Naive thymus-derived CD4-positive, alpha-beta T cell (primary cell): ENCODE data around the gene N4BP3. TPM values are rescaled to one million over a fixed set of nuclear protein-coding genes. Genes with fewer than 3 reads are reported as not detected.
A peak's percentile ranks its signal among the peaks of the same experiment; 100 is the strongest.

Source experiments
- ATAC-seq: fragments of 150-1000 bp; cut with Tn5 transposase; 2 replicates; pipeline ENCODE4 v1.10.0; 2021; ENCODE audit warnings: mild to moderate bottlenecking, moderate library complexity
- CTCF ChIA-PET: fragments of 350-600 bp; sonication (Branson Sonifier 250); formaldehyde crosslinking; loops from one replicate; lab custom pipeline; 2021; ENCODE audit warnings: antibody characterized with exemption; lab: Charles Lee
- POLR2A ChIA-PET: fragments of 350-600 bp; sonication (Branson Sonifier 250); formaldehyde crosslinking; loops from one replicate; lab custom pipeline; 2021; ENCODE audit warnings: antibody characterized with exemption, inconsistent platforms; lab: Charles Lee
- DNase-seq, 9 donors: peaks; one replicate each; pipeline versions ENCODE4 v3.0.0 to v3.0.0-alpha.2; 2020 to 2022; ENCODE audit warnings: mixed read lengths in 1 of 9
- H3K27ac ChIP-seq: one replicate; pipeline ENCODE4 v1.7.0; 2013; ENCODE audit warnings: mild to moderate bottlenecking, low read depth, low read length, moderate library complexity
- H3K27me3 ChIP-seq, 2 donors: one replicate each; pipeline ENCODE4 v1.7.0; 2013; ENCODE audit warnings: low read length in 2 of 2, mild to moderate bottlenecking in 2 of 2, moderate library complexity in 2 of 2; ENCODE audit not compliant: control insufficient read depth in 2 of 2, insufficient read depth in 2 of 2
- H3K36me3 ChIP-seq, 3 experiments: 1 replicate in 2 of 3; 2 replicates in 1 of 3; pipeline ENCODE4 v1.7.0; 2013; ENCODE audit warnings: low read length in 3 of 3, mild to moderate bottlenecking in 3 of 3, moderate library complexity in 1 of 3; ENCODE audit not compliant: insufficient read depth in 3 of 3, control insufficient read depth in 2 of 3
- H3K4me1 ChIP-seq, 2 donors: one replicate each; pipeline ENCODE4 v1.7.0; 2013; ENCODE audit warnings: low read length in 2 of 2, mild to moderate bottlenecking in 2 of 2, moderate library complexity in 1 of 2; ENCODE audit not compliant: control insufficient read depth in 2 of 2, insufficient read depth in 2 of 2
- H3K4me3 ChIP-seq: 2 replicates; pipeline ENCODE4 v1.7.0; 2013; ENCODE audit warnings: mild to moderate bottlenecking, low read length
- H3K9me3 ChIP-seq, 3 experiments: 1 replicate in 2 of 3; 2 replicates in 1 of 3; pipeline ENCODE4 v1.7.0; 2013; ENCODE audit warnings: low read length in 3 of 3; ENCODE audit not compliant: control insufficient read depth in 2 of 3
- H3K27ac Mint-ChIP-seq, 9 donors: one replicate each; pipeline ENCODE4 v1.8.0; 2020 to 2022; ENCODE audit warnings: mixed read lengths in 9 of 9, mild to moderate bottlenecking in 8 of 9, moderate library complexity in 5 of 9, inconsistent platforms in 2 of 9
- H3K27me3 Mint-ChIP-seq, 5 donors: one replicate each; pipeline ENCODE4 v1.8.0; 2021 to 2022; ENCODE audit warnings: mixed read lengths in 5 of 5, mild to moderate bottlenecking in 1 of 5
- H3K36me3 Mint-ChIP-seq, 5 donors: one replicate each; pipeline ENCODE4 v1.8.0; 2020 to 2022; ENCODE audit warnings: mixed read lengths in 5 of 5, mild to moderate bottlenecking in 3 of 5, inconsistent platforms in 1 of 5
- H3K4me1 Mint-ChIP-seq, 7 donors: one replicate each; pipeline ENCODE4 v1.8.0; 2020 to 2022; ENCODE audit warnings: mixed read lengths in 7 of 7, mild to moderate bottlenecking in 3 of 7, inconsistent platforms in 1 of 7
- H3K4me3 Mint-ChIP-seq, 10 donors: one replicate each; pipeline ENCODE4 v1.8.0; 2020 to 2022; ENCODE audit warnings: mild to moderate bottlenecking in 10 of 10, mixed read lengths in 10 of 10, moderate library complexity in 6 of 10, inconsistent platforms in 2 of 10
- H3K9me3 Mint-ChIP-seq, 11 donors: one replicate each; pipeline ENCODE4 v1.8.0; 2020 to 2022; ENCODE audit warnings: mixed read lengths in 11 of 11, mild to moderate bottlenecking in 4 of 11, inconsistent platforms in 1 of 11, moderate library complexity in 1 of 11
- intact Hi-C, 2 donors: fragments of 100-400 bp; cut with micrococcal nuclease; formaldehyde crosslinking; loops; one replicate each; pipeline ENCODE4 v1.15.1; 2023
- polyA plus RNA-seq, 2 donors: library from polyadenylated mRNA; unstranded; fragments of 300-500 nt; fragmentation: Illumina TruSeq; gene quantifications; one replicate each; pipeline ENCODE4 v1.2.3, GENCODE V29; 2021
- total RNA-seq, 6 experiments: library from RNA in 5 of 6; stranded (reverse) in 5 of 6; gene quantifications; 1 replicate in 5 of 6; 2 replicates in 1 of 6; pipeline ENCODE4 v1.2.3 and lab custom pipeline; 2021 to 2026

The N4BP3 gene
- total and polyA plus RNA-seq, 7 experiments from 2014 or later: 0.19 to 3.5 (median 1.1) TPM

DNA sequence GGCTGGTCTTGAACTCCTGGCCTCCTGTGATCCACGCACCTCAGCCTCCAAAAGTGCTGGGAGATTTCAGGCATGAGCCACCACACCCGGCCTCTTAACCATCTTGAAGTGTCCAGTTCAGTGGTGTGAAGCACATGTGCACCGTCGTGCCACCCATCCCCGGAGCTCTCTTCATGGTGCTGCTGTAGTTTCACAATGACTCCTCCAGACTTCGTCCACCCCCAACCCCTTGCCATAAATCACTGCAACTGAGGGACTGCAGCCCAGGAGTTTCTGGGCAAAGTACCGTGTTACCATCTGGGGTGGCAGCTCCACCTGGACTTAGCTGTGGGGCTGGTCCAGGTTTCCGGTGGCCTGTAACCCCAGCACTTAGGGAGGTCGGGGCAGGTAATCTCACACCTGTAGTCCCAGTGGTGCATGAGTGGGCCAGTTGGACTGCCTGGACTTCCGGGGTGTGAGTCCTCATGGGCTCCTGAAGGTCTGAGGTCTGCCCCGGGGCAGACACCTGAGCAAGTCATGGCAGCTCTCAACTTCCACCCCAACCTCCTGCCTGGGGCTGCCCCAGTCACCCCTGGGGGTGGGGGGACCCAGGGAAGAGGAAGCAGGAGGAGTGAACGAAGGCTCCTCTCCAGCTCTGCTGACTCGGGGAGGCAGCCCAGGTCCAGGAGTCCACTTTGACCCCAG, 6.6 kb upstream of the N4BP3 start:
- no peak overlapping the region for H3K27ac ChIP-seq
- ATAC-seq (no peak), DNase-seq (no peak)
- no peaks in the 10 kb centered on the region for H3K27me3 ChIP-seq
- H3K36me3 Mint-ChIP-seq: no peaks in the 10 kb centered on the region
- no peak overlapping the region for H3K4me3 ChIP-seq
- no peaks in the 10 kb centered on the region for H3K9me3 Mint-ChIP-seq
- peaks cover 0 to 10% (median 0%) of the 10 kb centered on the region in 5 donors for H3K27me3 Mint-ChIP-seq
- H3K4me3 Mint-ChIP-seq: no peak overlapping the region
- no peaks in the 10 kb centered on the region for H3K9me3 ChIP-seq
- CTCF ChIA-PET: interaction anchor here (0.6 to 0.9 kb wide), 4 partner anchors 14 to 551 kb away, joined by 4 to 7 read pairs (median 4); no protein-coding TSS in a partner anchor
- intact Hi-C loops: no loop called here
- no peaks in the 10 kb centered on the region for H3K4me1 ChIP-seq
- POLR2A ChIA-PET: interaction anchor here (0.6 to 1.3 kb wide), 2 partner anchors 11 to 28 kb away, joined by 3 read pairs; no protein-coding TSS in a partner anchor
- no peaks in the 10 kb centered on the region for H3K36me3 ChIP-seq
- peak overlapping the region in 1 of 9 donors; percentile 40 for H3K27ac Mint-ChIP-seq
- H3K4me1 Mint-ChIP-seq: peaks cover 8 to 15% (median 12%) of the 10 kb centered on the region in 7 donors

DNA sequence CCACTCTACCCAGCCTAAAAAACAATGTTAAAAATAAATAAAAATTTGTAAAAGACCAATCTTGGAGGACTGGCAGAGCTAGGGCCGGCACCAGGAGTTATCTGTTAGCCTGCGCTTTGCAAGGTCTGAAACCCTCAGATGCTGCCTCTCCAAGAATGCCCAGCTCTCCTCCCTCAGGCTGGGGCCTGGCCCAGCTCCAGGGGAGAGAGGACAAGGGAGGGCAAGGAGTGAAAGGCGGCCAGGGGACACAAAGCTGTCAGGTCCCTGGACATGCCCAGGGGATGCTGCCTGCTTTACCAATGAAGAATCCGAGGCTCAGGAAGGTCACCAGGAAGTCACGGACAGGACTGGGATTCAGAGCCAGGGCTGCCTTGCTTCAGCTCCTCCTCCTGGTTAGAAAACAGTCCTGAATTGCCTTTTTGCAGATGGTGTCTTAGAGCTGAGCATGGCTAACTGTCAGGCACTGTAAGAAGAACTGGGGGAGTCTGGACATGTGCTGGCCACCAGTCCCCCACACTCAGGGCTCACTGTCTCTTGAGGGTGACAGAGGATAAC, 5.5 kb upstream of the N4BP3 start:
- H3K36me3 Mint-ChIP-seq: peaks cover 0 to 3% (median 0%) of the 10 kb centered on the region in 5 donors
- H3K4me3 Mint-ChIP-seq: no peak overlapping the region
- Histone ChIP-seq H3K4me3 (no peak overlapping the region), H3K36me3 (no peaks in the 10 kb centered on the region), H3K4me1 (no peaks in the 10 kb centered on the region), H3K27me3 (no peaks in the 10 kb centered on the region), H3K9me3 (no peaks in the 10 kb centered on the region), H3K27ac (no peak overlapping the region)
- no peak overlapping the region for H3K27ac Mint-ChIP-seq
- CTCF ChIA-PET: no interaction called here
- DNase-seq (no peak), ATAC-seq (no peak)
- H3K4me1 Mint-ChIP-seq: peaks cover 10 to 19% (median 14%) of the 10 kb centered on the region in 7 donors
- H3K27me3 Mint-ChIP-seq: peaks cover 0 to 20% (median 0%) of the 10 kb centered on the region in 5 donors
- no peaks in the 10 kb centered on the region for H3K9me3 Mint-ChIP-seq
- POLR2A ChIA-PET: interaction anchor here (0.5 to 1.3 kb wide), 2 partner anchors 10 to 1113 kb away, joined by 3 read pairs; no protein-coding TSS in a partner anchor
- intact Hi-C loops: no loop called here

DNA sequence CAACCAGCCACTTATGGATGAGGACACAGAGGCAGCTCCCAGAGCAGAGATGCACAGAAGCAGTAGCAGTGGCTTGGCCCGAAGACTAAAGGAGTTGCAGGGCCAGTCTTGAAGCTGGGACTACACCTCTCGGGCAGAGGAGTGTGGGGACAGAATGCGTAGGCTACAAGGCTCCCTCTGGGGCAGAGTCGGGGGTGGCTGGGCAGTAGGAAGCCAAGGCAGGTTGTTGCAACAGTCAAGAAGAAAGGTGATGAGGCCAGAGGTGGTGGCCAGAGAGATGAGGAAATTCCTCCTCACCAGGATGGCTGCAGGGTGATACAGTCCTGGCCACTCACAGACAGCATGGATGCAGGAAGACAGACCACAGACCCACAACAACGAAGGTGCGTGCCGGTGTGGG, 4.9 kb upstream of the N4BP3 start:
- Mint-ChIP-seq H3K4me1 (peaks cover 11 to 22% (median 16%) of the 10 kb centered on the region in 7 donors), H3K36me3 (peaks cover 0 to 5% (median 0%) of the 10 kb centered on the region in 5 donors), H3K4me3 (no peak overlapping the region), H3K9me3 (no peaks in the 10 kb centered on the region), H3K27me3 (peaks cover 0 to 22% (median 0%) of the 10 kb centered on the region in 5 donors), H3K27ac (no peak overlapping the region)
- intact Hi-C loops: no loop called here
- ChIA-PET POLR2A (interaction anchor here (0.5 kb wide), 1 partner anchor 1112 kb away, joined by 3 read pairs; no protein-coding TSS in a partner anchor), CTCF (no interaction called here)
- Histone ChIP-seq H3K27ac (no peak overlapping the region), H3K4me3 (no peak overlapping the region), H3K27me3 (no peaks in the 10 kb centered on the region), H3K36me3 (no peaks in the 10 kb centered on the region), H3K4me1 (no peaks in the 10 kb centered on the region), H3K9me3 (no peaks in the 10 kb centered on the region)
- DNase-seq: no peak
- no peak for ATAC-seq

DNA sequence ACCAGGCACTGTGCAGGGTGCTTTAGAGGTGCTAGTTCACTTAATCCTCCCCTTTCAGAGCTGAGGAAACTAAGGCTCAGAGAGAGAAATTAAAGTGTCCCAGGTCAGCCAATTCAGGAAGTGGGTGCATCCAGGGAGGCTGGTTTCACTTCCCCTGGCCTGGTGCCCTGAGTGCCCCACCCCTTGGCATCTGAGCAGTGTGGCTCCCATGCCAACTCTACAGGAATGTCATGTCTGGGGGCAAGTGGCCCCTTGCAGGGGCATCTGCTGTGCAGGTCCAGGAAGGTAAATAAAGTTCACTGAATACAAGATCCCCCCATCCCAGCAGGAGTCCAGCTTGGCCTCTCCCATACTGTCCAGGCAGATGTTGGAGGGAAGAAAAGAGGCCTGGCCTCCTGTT, 4.4 kb upstream of the N4BP3 start:
- Mint-ChIP-seq H3K27ac (no peak overlapping the region), H3K27me3 (peaks cover 0 to 22% (median 0%) of the 10 kb centered on the region in 5 donors), H3K9me3 (no peaks in the 10 kb centered on the region), H3K4me3 (no peak overlapping the region), H3K4me1 (peaks cover 9 to 17% (median 14%) of the 10 kb centered on the region in 7 donors), H3K36me3 (peaks cover 0 to 5% (median 0%) of the 10 kb centered on the region in 5 donors)
- Histone ChIP-seq H3K4me1 (peaks cover 0 to under 1% of the 10 kb centered on the region in 2 donors), H3K9me3 (no peaks in the 10 kb centered on the region), H3K4me3 (no peak overlapping the region), H3K27ac (no peak overlapping the region), H3K36me3 (no peaks in the 10 kb centered on the region), H3K27me3 (no peaks in the 10 kb centered on the region)
- no peak for ATAC-seq
- intact Hi-C loops: no loop called here
- CTCF ChIA-PET: interaction anchor here (0.7 kb wide), 1 partner anchor 53 kb away, joined by 3 read pairs; no protein-coding TSS in a partner anchor
- POLR2A ChIA-PET: no interaction called here
- DNase-seq: no peak

DNA sequence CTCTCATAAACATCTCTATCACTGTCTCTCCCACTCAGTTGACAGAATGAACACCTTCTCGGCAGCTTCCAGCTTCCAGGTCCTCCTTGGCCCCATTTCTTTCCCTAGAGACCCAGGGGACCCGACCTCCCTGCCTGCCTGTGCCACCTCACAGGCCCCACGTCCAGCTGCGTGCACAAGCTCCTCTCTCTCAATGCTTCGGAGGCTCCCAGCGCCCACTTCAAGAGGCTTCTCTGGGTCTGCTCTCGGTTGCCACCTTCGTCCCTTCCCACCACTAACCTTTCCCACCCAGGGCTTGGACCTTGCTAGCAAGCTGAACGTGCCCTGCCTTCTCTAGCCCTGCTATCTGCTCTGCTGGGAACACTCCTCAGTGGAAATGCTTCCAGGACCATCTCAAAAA, 2.8 kb upstream of the N4BP3 start:
- Mint-ChIP-seq H3K4me3 (peak overlapping the region in 1 of 10 donors; percentile 29), H3K27ac (peak overlapping the region in 2 of 9 donors; percentile 11 to 12), H3K36me3 (peaks cover 0 to 5% (median 0%) of the 10 kb centered on the region in 5 donors), H3K27me3 (peaks cover 0 to 34% (median 0%) of the 10 kb centered on the region in 5 donors), H3K4me1 (peaks cover 10 to 29% (median 17%) of the 10 kb centered on the region in 7 donors), H3K9me3 (no peaks in the 10 kb centered on the region)
- ATAC-seq (no peak), DNase-seq (no peak)
- no peaks in the 10 kb centered on the region for H3K27me3 ChIP-seq
- intact Hi-C loops: loop anchor here in 1 of 2 donors (5.0 kb wide), 2 partner anchors 33 to 42 kb away; partner anchors contain the start of gene NHP2
- H3K27ac ChIP-seq: no peak overlapping the region
- CTCF ChIA-PET: interaction anchor here (0.7 to 1.1 kb wide), 3 partner anchors 9 to 38 kb away, joined by 3 to 4 read pairs (median 4); no protein-coding TSS in a partner anchor
- H3K9me3 ChIP-seq: no peaks in the 10 kb centered on the region
- POLR2A ChIA-PET: interaction anchor here (0.6 to 1.6 kb wide), 3 partner anchors 11 to 25 kb away, joined by 3 to 5 read pairs (median 3); no protein-coding TSS in a partner anchor
- H3K4me3 ChIP-seq: no peak overlapping the region
- peaks cover 15 to 16% of the 10 kb centered on the region in 2 donors for H3K4me1 ChIP-seq
- no peaks in the 10 kb centered on the region for H3K36me3 ChIP-seq

DNA sequence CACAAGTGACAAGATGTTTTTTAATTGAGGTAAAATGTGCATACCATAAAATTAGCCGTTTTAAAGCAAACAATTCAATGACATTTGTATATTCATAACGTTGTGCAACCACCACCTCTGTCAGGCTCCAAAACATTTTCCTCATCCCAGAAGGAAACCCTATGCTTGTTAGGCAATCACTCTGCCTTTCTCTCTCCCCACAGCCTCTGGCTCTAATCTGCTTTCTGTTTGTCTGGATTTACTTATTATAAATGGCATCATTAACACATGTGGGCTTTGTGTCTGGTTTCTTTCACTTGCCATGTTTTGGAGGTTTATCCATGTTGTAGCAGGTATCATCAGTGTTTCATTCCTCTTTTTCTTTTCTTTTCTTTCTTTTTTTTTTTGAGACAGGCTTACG, 1.4 kb upstream of the N4BP3 start:
- no peaks in the 10 kb centered on the region for H3K9me3 ChIP-seq
- Mint-ChIP-seq H3K4me3 (no peak overlapping the region), H3K27me3 (peaks cover 0 to 44% (median 6%) of the 10 kb centered on the region in 5 donors), H3K36me3 (peaks cover 0 to 7% (median 0%) of the 10 kb centered on the region in 5 donors), H3K4me1 (peaks cover 18 to 42% (median 31%) of the 10 kb centered on the region in 7 donors), H3K9me3 (no peaks in the 10 kb centered on the region), H3K27ac (no peak overlapping the region)
- H3K4me3 ChIP-seq: no peak overlapping the region
- no peak overlapping the region for H3K27ac ChIP-seq
- ATAC-seq: no peak
- no peaks in the 10 kb centered on the region for H3K36me3 ChIP-seq
- intact Hi-C loops: loop anchor here (2.0 to 5.0 kb wide), 3 partner anchors 35 to 93 kb away; partner anchors contain the start of genes HNRNPAB (in 1 of the 2) and NHP2 (in 1 of the 2)
- no peak for DNase-seq
- no peaks in the 10 kb centered on the region for H3K27me3 ChIP-seq
- ChIA-PET CTCF (interaction anchor here (1.2 kb wide), 1 partner anchor 9 kb away, joined by 3 read pairs; no protein-coding TSS in a partner anchor), POLR2A (interaction anchor here (0.6 to 1.5 kb wide), 2 partner anchors 23 to 42 kb away, joined by 3 read pairs; partner anchors contain the start of gene NHP2)
- peaks cover 29 to 30% of the 10 kb centered on the region in 2 donors for H3K4me1 ChIP-seq
